Measurements from ENCODE around the gene HTR3B.
"Not testable (repeated sequence)": the region's sequence is repeated elsewhere in the genome, so short reads cannot be mapped to it uniquely, and the experiment has no call there.

The HTR3B gene

GRCh38 chr11:113946162-113946561 lies 41.6 kb downstream of the HTR3B start:
- H3K9me3 ChIP-seq (ENCODE audit: control insufficient read depth in 2 of 2, low read length in 2 of 2); H3K27me3 ChIP-seq (ENCODE audit: control insufficient read depth in 1 of 2, insufficient read depth in 2 of 2, low read length in 2 of 2); H3K9ac ChIP-seq (ENCODE audit: low read length in 2 of 2); H3K36me3 ChIP-seq (ENCODE audit: control insufficient read depth in 2 of 2, insufficient read depth in 2 of 2, low read length in 2 of 2); H3K27ac ChIP-seq (ENCODE audit: low read length); H3K4me1 ChIP-seq (ENCODE audit: control insufficient read depth, insufficient read depth, low read length); H3K4me3 ChIP-seq (ENCODE audit: low read length in 2 of 2): not testable (repeated sequence)

DNA sequence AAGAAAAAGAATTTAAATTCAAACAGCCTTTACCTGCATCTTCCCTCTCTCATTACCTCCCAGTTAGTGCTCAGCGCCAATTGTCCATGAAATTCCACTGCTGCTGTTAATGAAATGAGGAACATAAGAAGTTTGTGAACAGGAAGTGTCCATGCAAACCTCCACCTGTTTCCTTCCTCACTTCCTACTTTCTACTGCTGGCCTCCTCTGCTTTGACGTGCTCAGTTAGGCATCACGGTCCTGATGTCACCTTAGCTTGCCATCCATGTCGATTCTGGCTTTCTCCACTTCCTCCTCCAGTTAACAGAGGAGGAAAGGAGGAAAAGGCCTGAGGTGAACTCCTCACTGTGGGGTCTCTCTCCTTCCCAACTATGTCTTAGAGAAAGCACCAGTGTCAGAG lies 43.4 kb downstream of the HTR3B start:
- H3K36me3 ChIP-seq (ENCODE audit: control insufficient read depth in 2 of 2, insufficient read depth in 2 of 2, low read length in 2 of 2) = no peaks in the 10 kb centered on the region
- H3K9ac ChIP-seq (ENCODE audit: low read length in 2 of 2) = no peak overlapping the region
- H3K4me3 ChIP-seq (ENCODE audit: low read length in 2 of 2) = no peak overlapping the region
- H3K27ac ChIP-seq (ENCODE audit: low read length) = no peak overlapping the region
- H3K27me3 ChIP-seq (ENCODE audit: control insufficient read depth in 1 of 2, insufficient read depth in 2 of 2, low read length in 2 of 2) = peaks cover 12 to 13% of the 10 kb centered on the region in 2 donors
- no peaks in the 10 kb centered on the region for H3K9me3 ChIP-seq (ENCODE audit: control insufficient read depth in 2 of 2, low read length in 2 of 2)
- H3K4me1 ChIP-seq (ENCODE audit: control insufficient read depth, insufficient read depth, low read length) = no peaks in the 10 kb centered on the region

DNA sequence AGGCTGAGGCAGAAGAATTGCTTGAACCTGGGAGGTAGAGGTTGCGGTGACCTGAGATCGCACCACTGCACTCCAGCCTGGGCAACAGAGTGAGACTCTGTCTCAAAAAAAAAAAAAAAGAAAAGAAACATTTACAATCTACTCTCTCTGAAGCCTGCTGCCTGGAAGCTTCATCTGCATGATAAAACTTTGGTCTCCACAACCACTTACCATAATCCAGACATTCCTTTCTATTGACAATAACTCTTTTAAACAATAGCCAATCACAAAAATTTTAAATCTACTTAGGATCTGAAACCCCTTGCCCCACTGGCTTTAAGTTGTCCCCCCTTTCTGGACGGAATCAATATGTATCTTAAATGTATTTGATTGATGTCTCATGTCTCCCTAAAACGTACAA lies 45.3 kb downstream of the HTR3B start:
- no peaks in the 10 kb centered on the region for H3K36me3 ChIP-seq (ENCODE audit: control insufficient read depth in 2 of 2, insufficient read depth in 2 of 2, low read length in 2 of 2)
- H3K27me3 ChIP-seq (ENCODE audit: control insufficient read depth in 1 of 2, insufficient read depth in 2 of 2, low read length in 2 of 2) = peaks cover 12 to 13% of the 10 kb centered on the region in 2 donors
- H3K9me3 ChIP-seq (ENCODE audit: control insufficient read depth in 2 of 2, low read length in 2 of 2) = no peaks in the 10 kb centered on the region
- no peak overlapping the region for H3K4me3 ChIP-seq (ENCODE audit: low read length in 2 of 2)
- no peak overlapping the region for H3K27ac ChIP-seq (ENCODE audit: low read length)
- H3K4me1 ChIP-seq (ENCODE audit: control insufficient read depth, insufficient read depth, low read length) = no peaks in the 10 kb centered on the region
- no peak overlapping the region for H3K9ac ChIP-seq (ENCODE audit: low read length in 2 of 2)

DNA sequence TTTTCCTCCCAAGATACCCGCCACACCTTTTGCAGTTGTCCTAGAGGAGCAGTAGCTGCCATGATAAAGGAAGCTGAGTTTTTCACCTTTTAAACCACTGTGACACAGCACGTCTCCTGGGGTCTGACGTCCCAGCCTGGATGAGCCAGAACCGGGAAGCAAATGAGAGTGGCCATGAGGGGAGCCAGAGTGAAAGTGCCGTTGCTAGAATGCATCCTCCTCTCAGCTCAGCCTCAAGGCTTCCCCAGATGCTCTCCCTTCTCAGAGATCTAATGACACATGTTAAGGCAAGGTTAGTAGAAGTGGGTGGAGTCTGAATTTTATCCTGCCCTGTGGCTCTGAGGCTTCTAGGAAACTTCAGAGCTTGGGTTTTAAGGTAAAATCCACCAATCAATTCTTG lies 46.9 kb downstream of the HTR3B start:
- H3K36me3 ChIP-seq (ENCODE audit: control insufficient read depth in 2 of 2, insufficient read depth in 2 of 2, low read length in 2 of 2) = no peaks in the 10 kb centered on the region
- no peaks in the 10 kb centered on the region for H3K4me1 ChIP-seq (ENCODE audit: control insufficient read depth, insufficient read depth, low read length)
- peaks cover 9 to 12% of the 10 kb centered on the region in 2 donors for H3K27me3 ChIP-seq (ENCODE audit: control insufficient read depth in 1 of 2, insufficient read depth in 2 of 2, low read length in 2 of 2)
- H3K9me3 ChIP-seq (ENCODE audit: control insufficient read depth in 2 of 2, low read length in 2 of 2) = no peaks in the 10 kb centered on the region
- H3K27ac ChIP-seq (ENCODE audit: low read length) = no peak overlapping the region
- no peak overlapping the region for H3K4me3 ChIP-seq (ENCODE audit: low read length in 2 of 2)
- no peak overlapping the region for H3K9ac ChIP-seq (ENCODE audit: low read length in 2 of 2)

DNA sequence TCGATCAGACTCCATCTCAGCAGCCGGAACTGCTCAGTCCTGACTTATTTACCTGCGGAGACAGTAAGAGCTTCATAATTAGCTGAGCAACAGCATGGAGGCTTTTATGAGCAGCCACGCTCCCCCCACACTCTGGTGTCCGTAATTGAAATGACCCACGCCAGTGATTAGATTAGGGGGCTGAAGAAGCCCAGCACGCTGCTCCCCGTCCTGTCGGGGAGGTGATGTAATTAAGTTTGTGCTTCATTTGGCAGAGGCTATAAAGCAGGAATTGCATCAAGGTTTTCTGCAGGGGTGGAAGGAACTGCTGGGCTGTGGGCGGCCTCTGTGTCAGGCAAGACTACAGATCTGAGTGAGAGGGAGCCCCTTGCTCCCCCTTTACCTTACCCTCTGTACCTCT lies 47.5 kb downstream of the HTR3B start:
- no peak overlapping the region for H3K4me3 ChIP-seq (ENCODE audit: low read length in 2 of 2)
- H3K27ac ChIP-seq (ENCODE audit: low read length) = no peak overlapping the region
- H3K36me3 ChIP-seq (ENCODE audit: control insufficient read depth in 2 of 2, insufficient read depth in 2 of 2, low read length in 2 of 2) = no peaks in the 10 kb centered on the region
- no peaks in the 10 kb centered on the region for H3K9me3 ChIP-seq (ENCODE audit: control insufficient read depth in 2 of 2, low read length in 2 of 2)
- H3K9ac ChIP-seq (ENCODE audit: low read length in 2 of 2) = no peak overlapping the region
- H3K27me3 ChIP-seq (ENCODE audit: control insufficient read depth in 1 of 2, insufficient read depth in 2 of 2, low read length in 2 of 2) = peaks cover 12% of the 10 kb centered on the region in 2 donors
- H3K4me1 ChIP-seq (ENCODE audit: control insufficient read depth, insufficient read depth, low read length) = no peaks in the 10 kb centered on the region

- H3K36me3 ChIP-seq (ENCODE audit: control insufficient read depth in 2 of 2, insufficient read depth in 2 of 2, low read length in 2 of 2) = no peaks in the 10 kb centered on the region
- peaks cover 12% of the 10 kb centered on the region in 2 donors for H3K27me3 ChIP-seq (ENCODE audit: control insufficient read depth in 1 of 2, insufficient read depth in 2 of 2, low read length in 2 of 2)
- no peak overlapping the region for H3K27ac ChIP-seq (ENCODE audit: low read length)
- no peaks in the 10 kb centered on the region for H3K9me3 ChIP-seq (ENCODE audit: control insufficient read depth in 2 of 2, low read length in 2 of 2)
- no peaks in the 10 kb centered on the region for H3K4me1 ChIP-seq (ENCODE audit: control insufficient read depth, insufficient read depth, low read length)
- no peak overlapping the region for H3K4me3 ChIP-seq (ENCODE audit: low read length in 2 of 2)
- no peak overlapping the region for H3K9ac ChIP-seq (ENCODE audit: low read length in 2 of 2)
Measured at GRCh38 chr11:113952588-113952987, 48.0 kb downstream of the HTR3B start.

- no peaks in the 10 kb centered on the region for H3K9me3 ChIP-seq (ENCODE audit: control insufficient read depth in 2 of 2, low read length in 2 of 2)
- H3K4me1 ChIP-seq (ENCODE audit: control insufficient read depth, insufficient read depth, low read length) = no peaks in the 10 kb centered on the region
- peaks cover 12 to 14% of the 10 kb centered on the region in 2 donors for H3K27me3 ChIP-seq (ENCODE audit: control insufficient read depth in 1 of 2, insufficient read depth in 2 of 2, low read length in 2 of 2)
- no peaks in the 10 kb centered on the region for H3K36me3 ChIP-seq (ENCODE audit: control insufficient read depth in 2 of 2, insufficient read depth in 2 of 2, low read length in 2 of 2)
- H3K27ac ChIP-seq (ENCODE audit: low read length) = no peak overlapping the region
- H3K9ac ChIP-seq (ENCODE audit: low read length in 2 of 2) = no peak overlapping the region
- no peak overlapping the region for H3K4me3 ChIP-seq (ENCODE audit: low read length in 2 of 2)
Measured at GRCh38 chr11:113954235-113954634, 49.6 kb downstream of the HTR3B start.

GRCh38 chr11:113956986-113957385 lies 52.4 kb downstream of the HTR3B start:
- Histone ChIP-seq H3K9ac (ENCODE audit: low read length in 2 of 2) (no peak overlapping the region), H3K9me3 (ENCODE audit: control insufficient read depth in 2 of 2, low read length in 2 of 2) (no peaks in the 10 kb centered on the region)

GRCh38 chr11:113960702-113961330 lies 56.2 kb downstream of the HTR3B start:
- Histone ChIP-seq H3K4me1 (ENCODE audit: control insufficient read depth, insufficient read depth, low read length) (no peaks in the 10 kb centered on the region), H3K27me3 (ENCODE audit: control insufficient read depth in 1 of 2, insufficient read depth in 2 of 2, low read length in 2 of 2) (peaks cover 0 to 5% of the 10 kb centered on the region in 2 donors), H3K9me3 (ENCODE audit: control insufficient read depth in 2 of 2, low read length in 2 of 2) (no peaks in the 10 kb centered on the region), H3K9ac (ENCODE audit: low read length in 2 of 2) (no peak overlapping the region), H3K27ac (ENCODE audit: low read length) (no peak overlapping the region), H3K4me3 (ENCODE audit: low read length in 2 of 2) (no peak overlapping the region), H3K36me3 (ENCODE audit: control insufficient read depth in 2 of 2, insufficient read depth in 2 of 2, low read length in 2 of 2) (no peaks in the 10 kb centered on the region)

More at GRCh38 chr11:113956986-113957385, 52.4 kb downstream of the HTR3B start:
- Histone ChIP-seq H3K4me1 (ENCODE audit: control insufficient read depth, insufficient read depth, low read length) (no peaks in the 10 kb centered on the region), H3K27ac (ENCODE audit: low read length) (no peak overlapping the region), H3K27me3 (ENCODE audit: control insufficient read depth in 1 of 2, insufficient read depth in 2 of 2, low read length in 2 of 2) (peaks cover 9 to 10% of the 10 kb centered on the region in 2 donors), H3K4me3 (ENCODE audit: low read length in 2 of 2) (no peak overlapping the region), H3K36me3 (ENCODE audit: control insufficient read depth in 2 of 2, insufficient read depth in 2 of 2, low read length in 2 of 2) (no peaks in the 10 kb centered on the region)

GRCh38 chr11:113967361-113967760 lies 62.8 kb downstream of the HTR3B start:
- no peak overlapping the region for H3K4me3 ChIP-seq (ENCODE audit: low read length in 2 of 2)
- H3K9ac ChIP-seq (ENCODE audit: low read length in 2 of 2) = no peak overlapping the region
- no peaks in the 10 kb centered on the region for H3K4me1 ChIP-seq (ENCODE audit: control insufficient read depth, insufficient read depth, low read length)
- peaks cover 0 to 5% of the 10 kb centered on the region in 2 donors for H3K27me3 ChIP-seq (ENCODE audit: control insufficient read depth in 1 of 2, insufficient read depth in 2 of 2, low read length in 2 of 2)
- no peak overlapping the region for H3K27ac ChIP-seq (ENCODE audit: low read length)
- no peaks in the 10 kb centered on the region for H3K36me3 ChIP-seq (ENCODE audit: control insufficient read depth in 2 of 2, insufficient read depth in 2 of 2, low read length in 2 of 2)
- no peaks in the 10 kb centered on the region for H3K9me3 ChIP-seq (ENCODE audit: control insufficient read depth in 2 of 2, low read length in 2 of 2)

GRCh38 chr11:113971506-113972195 lies 67.1 kb downstream of the HTR3B start:
- H3K4me1 ChIP-seq (ENCODE audit: control insufficient read depth, insufficient read depth, low read length) = peaks cover 3% of the 10 kb centered on the region
- no peaks in the 10 kb centered on the region for H3K36me3 ChIP-seq (ENCODE audit: control insufficient read depth in 2 of 2, insufficient read depth in 2 of 2, low read length in 2 of 2)
- H3K4me3 ChIP-seq (ENCODE audit: low read length in 2 of 2) = no peak overlapping the region
- no peaks in the 10 kb centered on the region for H3K9me3 ChIP-seq (ENCODE audit: control insufficient read depth in 2 of 2, low read length in 2 of 2)
- no peak overlapping the region for H3K9ac ChIP-seq (ENCODE audit: low read length in 2 of 2)
- no peak overlapping the region for H3K27ac ChIP-seq (ENCODE audit: low read length)
- H3K27me3 ChIP-seq (ENCODE audit: control insufficient read depth in 1 of 2, insufficient read depth in 2 of 2, low read length in 2 of 2) = peaks cover 6 to 13% of the 10 kb centered on the region in 2 donors

Measured in stomach smooth muscle (tissue), 2 donors.